Cardiac fibroblast (primary cell): ENCODE measurements around the gene LMBRD2.
A peak's percentile ranks its signal among the peaks of the same experiment; 100 is the strongest.
"Not testable (repeated sequence)": the region's sequence is repeated elsewhere in the genome, so short reads cannot be mapped to it uniquely, and the experiment has no call there.

Experiments
- DNase-seq, 2 donors: peaks; one replicate each; pipeline versions ENCODE4 v3.0.0 to v3.0.0-alpha.2; 2010; ENCODE audit warnings: low read depth in 2 of 2
- H3K4me3 ChIP-seq, 2 donors: replicated peaks in 1 of 2; 1 replicate in 1 of 2; 2 replicates in 1 of 2; pipeline ENCODE4 v1.5.1; 2011; ENCODE audit warnings: low read depth in 2 of 2, low read length in 2 of 2, mild to moderate bottlenecking in 2 of 2, moderate library complexity in 1 of 2
- TF ChIP-seq, protein P1 (sequence below): IDR thresholded peaks from one replicate; pipeline ENCODE4 v1.5.1; 2011; ENCODE audit warnings: low read depth, mild to moderate bottlenecking, low read length, inconsistent platforms

Gene LMBRD2

DNA sequence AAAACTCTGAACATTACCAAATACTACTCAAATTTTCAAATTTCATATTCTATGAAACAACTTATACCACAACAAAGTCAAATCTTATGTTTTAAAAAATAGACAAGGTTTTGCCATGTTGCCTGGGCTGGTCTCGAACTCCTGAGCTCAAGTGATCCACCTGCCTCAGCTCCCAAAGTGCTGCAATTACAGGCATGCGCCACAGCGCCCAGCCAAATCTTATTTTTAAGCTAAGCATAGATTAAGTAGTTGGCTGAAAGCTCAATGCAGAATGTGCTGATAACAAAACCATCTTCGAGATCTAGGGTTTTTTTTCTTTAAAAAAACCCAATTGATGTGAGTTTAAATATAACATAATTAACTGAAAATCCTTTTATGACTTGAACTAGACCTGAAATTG, 6.4 kb downstream of the LMBRD2 start:
- DNase-seq: no peak
- H3K4me3 ChIP-seq: no peak overlapping the region
- TF ChIP-seq, protein P1, sequence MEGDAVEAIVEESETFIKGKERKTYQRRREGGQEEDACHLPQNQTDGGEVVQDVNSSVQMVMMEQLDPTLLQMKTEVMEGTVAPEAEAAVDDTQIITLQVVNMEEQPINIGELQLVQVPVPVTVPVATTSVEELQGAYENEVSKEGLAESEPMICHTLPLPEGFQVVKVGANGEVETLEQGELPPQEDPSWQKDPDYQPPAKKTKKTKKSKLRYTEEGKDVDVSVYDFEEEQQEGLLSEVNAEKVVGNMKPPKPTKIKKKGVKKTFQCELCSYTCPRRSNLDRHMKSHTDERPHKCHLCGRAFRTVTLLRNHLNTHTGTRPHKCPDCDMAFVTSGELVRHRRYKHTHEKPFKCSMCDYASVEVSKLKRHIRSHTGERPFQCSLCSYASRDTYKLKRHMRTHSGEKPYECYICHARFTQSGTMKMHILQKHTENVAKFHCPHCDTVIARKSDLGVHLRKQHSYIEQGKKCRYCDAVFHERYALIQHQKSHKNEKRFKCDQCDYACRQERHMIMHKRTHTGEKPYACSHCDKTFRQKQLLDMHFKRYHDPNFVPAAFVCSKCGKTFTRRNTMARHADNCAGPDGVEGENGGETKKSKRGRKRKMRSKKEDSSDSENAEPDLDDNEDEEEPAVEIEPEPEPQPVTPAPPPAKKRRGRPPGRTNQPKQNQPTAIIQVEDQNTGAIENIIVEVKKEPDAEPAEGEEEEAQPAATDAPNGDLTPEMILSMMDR: no peak

DNA sequence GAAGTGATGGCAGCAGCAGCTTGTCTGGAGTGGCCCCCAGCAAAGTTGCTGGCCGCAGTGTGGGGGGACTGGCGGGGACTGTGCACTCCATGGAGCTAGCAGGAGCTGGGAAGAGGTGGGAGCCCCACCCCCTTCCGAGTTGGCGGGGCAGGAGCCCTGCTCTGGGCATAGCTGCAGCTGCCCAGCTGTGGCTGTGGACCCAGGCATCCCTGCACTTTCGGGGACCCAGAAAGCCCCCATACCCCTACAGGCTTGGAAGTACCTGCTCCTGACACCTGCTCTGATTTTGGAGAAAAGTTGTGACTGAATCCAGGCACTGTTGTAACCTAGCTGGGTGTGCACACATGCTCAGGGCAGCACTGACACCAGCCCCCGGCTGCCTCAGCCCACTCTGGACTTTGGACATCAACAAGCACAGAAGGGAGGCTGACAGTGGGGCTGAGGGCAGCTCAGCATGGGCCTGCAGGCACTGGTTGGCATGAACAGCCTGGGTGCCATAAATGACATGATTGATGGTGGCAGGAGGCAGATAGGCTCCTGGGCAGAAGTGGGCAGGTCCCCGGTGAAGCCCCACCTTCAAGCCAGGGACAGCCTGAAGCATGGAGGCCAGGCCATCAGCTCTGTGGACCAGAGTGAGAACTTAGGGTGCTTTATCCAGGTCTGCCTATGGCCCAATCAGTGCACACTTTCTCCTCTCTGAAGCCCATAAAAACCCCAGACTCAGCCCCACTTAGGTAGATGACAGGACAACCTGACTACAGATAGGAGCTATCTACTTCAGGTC, 12.6 kb downstream of the LMBRD2 start:
- DNase-seq: no peak
- TF ChIP-seq, protein P1: no peak
- no peak overlapping the region for H3K4me3 ChIP-seq

DNA sequence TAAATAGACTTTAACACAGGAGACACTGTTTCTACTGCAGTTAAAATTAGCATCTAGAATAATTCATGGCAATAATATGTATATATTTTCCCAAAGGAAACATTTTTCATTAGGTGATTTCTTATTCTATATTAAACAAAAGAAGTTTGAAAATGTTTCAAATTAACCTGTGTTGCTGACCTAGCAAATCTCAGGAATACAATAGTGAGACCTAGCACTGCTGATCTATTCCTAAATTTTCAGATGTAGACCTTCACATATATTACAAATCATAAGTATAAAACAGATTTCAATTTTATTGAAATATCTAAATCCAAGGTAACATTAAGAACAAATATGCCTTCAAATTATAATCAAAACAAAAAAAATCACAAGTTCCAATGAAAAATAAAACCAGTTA, 15.1 kb downstream of the LMBRD2 start:
- no peak for DNase-seq
- no peak overlapping the region for H3K4me3 ChIP-seq
- TF ChIP-seq, protein P1: no peak

DNA sequence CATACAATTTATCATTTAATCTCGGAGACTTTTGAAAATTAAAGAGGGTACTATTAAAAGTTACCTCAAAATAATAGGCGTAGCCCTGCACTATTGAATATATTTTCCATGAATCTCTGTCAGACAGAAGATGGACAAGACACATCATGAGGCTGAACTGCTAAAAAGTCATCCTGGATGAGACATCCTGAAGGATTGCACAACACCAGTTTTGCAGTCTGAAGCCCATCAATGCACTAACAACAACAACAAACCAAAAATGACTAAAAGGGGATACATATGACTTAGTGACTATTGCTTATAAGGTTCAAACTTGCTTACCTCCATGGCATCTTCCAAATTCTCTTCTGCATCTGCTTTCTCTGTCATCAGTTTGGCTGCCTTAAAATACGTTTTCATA, 15.7 kb downstream of the LMBRD2 start:
- peak in 1 of 2 donors; percentile 20 for DNase-seq
- H3K4me3 ChIP-seq: no peak overlapping the region
- TF ChIP-seq, protein P1: no peak

- DNase-seq, H3K4me3 ChIP-seq: not testable (repeated sequence)
Observed at GRCh38 chr5:36133009-36133408, 18.7 kb downstream of the LMBRD2 start.

DNA sequence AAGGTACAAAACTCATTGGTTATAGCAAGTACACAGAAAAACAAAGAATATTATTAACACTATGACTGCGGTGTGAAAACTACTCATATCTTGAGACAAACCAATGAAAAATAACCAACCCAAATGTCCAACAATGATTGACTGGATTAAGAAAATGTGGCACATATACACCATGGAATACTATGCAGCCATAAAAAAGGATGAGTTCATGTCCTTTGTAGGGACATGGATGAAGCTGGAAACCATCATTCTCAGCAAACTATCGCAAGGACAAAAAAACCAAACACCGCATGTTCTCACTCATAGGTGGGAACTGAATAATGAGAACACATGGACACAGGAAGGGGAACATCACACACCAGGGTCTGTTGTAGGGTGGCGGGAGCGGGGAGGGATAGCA, 22.0 kb downstream of the LMBRD2 start:
- H3K4me3 ChIP-seq, DNase-seq: not testable (repeated sequence)

DNA sequence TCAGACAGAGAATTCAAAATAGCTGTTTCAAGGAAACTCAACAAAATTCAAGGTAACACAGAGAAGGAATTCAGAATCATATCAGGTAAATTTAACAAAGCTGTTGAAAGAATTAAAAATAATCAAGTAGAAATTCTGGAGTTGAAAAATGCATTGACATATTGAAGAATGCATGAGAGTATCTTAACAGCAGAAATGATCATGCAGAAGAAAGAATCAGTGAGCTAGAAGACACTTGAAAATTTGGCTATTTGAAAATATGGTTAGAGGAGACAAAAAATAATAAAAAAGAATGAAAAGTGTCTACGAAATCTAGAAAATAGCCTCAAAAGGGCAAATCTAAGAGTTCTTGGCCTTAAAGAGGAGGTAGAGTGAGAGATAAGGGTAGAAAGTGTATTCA, 22.9 kb downstream of the LMBRD2 start:
- no peak overlapping the region for H3K4me3 ChIP-seq

More for the DNA sequence above, 22.9 kb downstream of the LMBRD2 start:
- no peak for DNase-seq
- TF ChIP-seq, protein P1: no peak
